Effector memory CD4-positive, alpha-beta T cell (primary cell): Measurements from ENCODE around the gene ECE2.

Source experiments
- DNase-seq, 3 donors: peaks; one replicate each; pipeline ENCODE4 v3.0.0-alpha.2; 2020
- H3K27ac ChIP-seq: 2 replicates; pipeline ENCODE4 v1.7.0; 2013; ENCODE audit warnings: mild to moderate bottlenecking, low read length, moderate library complexity; ENCODE audit not compliant: insufficient read depth, poor library complexity, severe bottlenecking
- H3K27me3 ChIP-seq: replicated peaks from 2 replicates; pipeline ENCODE4 v1.7.0; 2013; ENCODE audit warnings: mild to moderate bottlenecking, low read length; ENCODE audit not compliant: insufficient read depth, control insufficient read depth, poor library complexity, severe bottlenecking
- H3K36me3 ChIP-seq: 2 replicates; pipeline ENCODE4 v1.7.0; 2013; ENCODE audit warnings: mild to moderate bottlenecking, low read length, moderate library complexity; ENCODE audit not compliant: control insufficient read depth, insufficient read depth
- H3K4me1 ChIP-seq: 2 replicates; pipeline ENCODE4 v1.7.0; 2013; ENCODE audit warnings: low read length, mild to moderate bottlenecking; ENCODE audit not compliant: control insufficient read depth, insufficient read depth, poor library complexity, severe bottlenecking
- H3K4me3 ChIP-seq: 2 replicates; pipeline ENCODE4 v1.7.0; 2013; ENCODE audit warnings: low read length, low read depth, mild to moderate bottlenecking; ENCODE audit not compliant: insufficient read depth, poor library complexity, severe bottlenecking
- H3K9me3 ChIP-seq: 2 replicates; pipeline ENCODE4 v1.7.0; 2013; ENCODE audit warnings: mild to moderate bottlenecking, low read length, moderate library complexity; ENCODE audit not compliant: control insufficient read depth

ECE2 gene

DNA sequence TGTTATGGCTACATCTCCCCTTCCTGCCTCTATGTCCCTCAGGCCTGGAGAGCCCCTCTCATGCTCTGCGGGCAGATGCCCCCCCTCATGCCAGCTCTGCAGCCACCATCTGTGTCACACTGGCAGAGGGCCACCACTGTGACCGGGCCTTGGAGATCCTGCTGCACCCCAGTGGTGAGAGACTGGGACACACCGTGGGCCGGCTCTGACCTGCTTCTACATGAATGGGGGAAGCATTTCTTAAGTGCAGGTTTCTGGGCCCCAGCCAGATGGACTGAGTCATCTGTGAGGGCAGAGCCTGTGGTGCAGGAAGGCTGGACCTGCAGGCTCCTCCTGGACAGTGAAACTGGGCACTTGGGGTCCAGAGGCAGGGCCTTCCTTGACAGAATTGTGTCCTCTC lies 41.6 kb upstream of the ECE2 start:
- Histone ChIP-seq H3K36me3 (no peaks in the 10 kb centered on the region), H3K4me3 (no peak overlapping the region), H3K27me3 (peaks cover 36% of the 10 kb centered on the region), H3K4me1 (peaks cover 15% of the 10 kb centered on the region), H3K27ac (no peak overlapping the region), H3K9me3 (no peaks in the 10 kb centered on the region)
- DNase-seq: no peak

DNA sequence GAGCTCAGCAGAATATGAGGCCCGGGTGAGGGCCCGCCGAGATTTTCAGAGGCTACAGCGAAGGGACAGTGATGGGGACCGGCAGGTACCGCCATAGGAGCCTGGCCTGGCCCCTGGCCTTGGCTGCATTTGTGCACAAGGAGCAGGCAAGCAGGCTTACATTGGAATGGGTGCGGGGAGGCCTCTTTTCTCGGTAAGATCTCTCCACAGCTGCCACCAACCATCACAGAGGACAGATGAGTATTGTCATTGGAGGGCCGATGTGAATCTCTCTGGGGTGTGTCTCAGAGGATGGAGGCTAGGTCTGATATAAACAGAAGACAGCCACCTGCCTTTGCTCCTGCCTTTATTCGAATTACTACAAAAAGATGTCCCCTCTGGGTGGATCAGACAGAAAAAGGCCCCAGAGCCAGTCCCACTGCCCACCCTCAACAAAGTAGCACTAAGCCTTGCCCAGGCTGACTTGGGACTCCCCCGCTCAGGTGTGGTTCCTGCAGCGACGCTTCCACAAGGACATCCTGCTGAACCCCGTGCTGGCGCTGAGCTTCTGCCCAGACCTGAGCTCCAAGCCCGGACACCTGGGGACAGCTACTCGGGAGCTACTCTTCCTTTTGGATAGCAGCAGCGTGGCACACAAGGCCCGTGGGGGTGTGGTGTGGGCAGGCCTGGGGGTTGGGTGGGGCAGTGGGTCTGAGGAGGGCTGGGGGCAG lies 41.0 kb upstream of the ECE2 start:
- Histone ChIP-seq H3K4me3 (no peak overlapping the region), H3K27me3 (peaks cover 32% of the 10 kb centered on the region)
- no peak for DNase-seq

DNA sequence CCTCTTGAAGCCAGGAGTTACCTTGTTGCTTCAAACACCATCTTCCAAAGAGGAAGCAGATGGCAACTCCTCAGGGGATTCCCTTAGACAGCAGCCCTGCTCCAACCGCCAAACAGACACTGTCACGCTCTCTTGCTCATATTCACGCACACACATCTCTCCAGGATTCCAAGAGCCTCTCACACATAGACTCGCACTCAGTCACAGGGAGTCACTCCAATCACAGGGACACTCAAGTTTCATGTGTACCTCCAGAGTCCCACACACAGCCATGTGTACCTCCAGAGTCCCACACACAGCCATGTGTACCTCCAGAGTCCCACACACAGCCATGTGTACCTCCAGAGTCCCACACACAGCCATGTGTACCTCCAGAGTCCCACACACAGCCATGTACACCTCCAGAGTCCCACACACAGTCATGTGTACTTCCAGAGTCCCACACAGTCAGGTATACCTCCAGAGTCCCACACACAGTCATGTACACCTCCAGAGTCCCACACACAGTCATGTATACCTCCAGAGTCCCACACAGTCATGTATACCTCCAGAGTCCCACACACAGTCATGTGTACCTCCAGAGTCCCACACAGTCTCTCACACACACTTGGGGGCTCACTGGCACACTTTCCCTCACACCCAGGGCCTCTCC lies 40.3 kb upstream of the ECE2 start:
- peaks cover 25% of the 10 kb centered on the region for H3K27me3 ChIP-seq

More for the DNA sequence above, 41.0 kb upstream of the ECE2 start:
- Histone ChIP-seq H3K27ac (no peak overlapping the region), H3K36me3 (no peaks in the 10 kb centered on the region), H3K4me1 (peaks cover 10% of the 10 kb centered on the region), H3K9me3 (no peaks in the 10 kb centered on the region)

DNA sequence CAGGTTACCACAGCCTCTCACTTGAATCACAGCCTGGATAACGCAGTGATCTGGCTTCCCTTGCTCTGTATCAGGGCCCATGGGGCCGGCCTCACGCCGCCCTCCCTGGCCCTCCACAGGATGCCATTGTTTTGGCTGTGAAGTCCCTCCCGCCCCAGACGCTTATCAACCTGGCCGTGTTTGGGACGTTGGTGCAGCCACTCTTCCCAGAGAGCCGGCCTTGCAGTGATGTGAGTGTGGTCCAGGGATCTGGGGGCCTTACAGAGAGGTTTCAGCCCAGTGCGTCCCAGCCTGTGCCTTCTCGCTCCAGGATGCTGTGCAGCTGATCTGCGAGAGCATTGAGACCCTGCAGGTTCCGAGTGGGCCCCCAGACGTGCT lies 39.8 kb upstream of the ECE2 start:
- DNase-seq: no peak
- Histone ChIP-seq H3K36me3 (no peaks in the 10 kb centered on the region), H3K4me1 (peaks cover under 1% of the 10 kb centered on the region), H3K9me3 (no peaks in the 10 kb centered on the region), H3K4me3 (no peak overlapping the region), H3K27ac (no peak overlapping the region), H3K27me3 (peaks cover 20% of the 10 kb centered on the region)

More for the DNA sequence above, 40.3 kb upstream of the ECE2 start:
- Histone ChIP-seq H3K27ac (no peak overlapping the region), H3K4me1 (peaks cover 4% of the 10 kb centered on the region), H3K4me3 (no peak overlapping the region), H3K36me3 (no peaks in the 10 kb centered on the region), H3K9me3 (no peaks in the 10 kb centered on the region)
- no peak for DNase-seq

DNA sequence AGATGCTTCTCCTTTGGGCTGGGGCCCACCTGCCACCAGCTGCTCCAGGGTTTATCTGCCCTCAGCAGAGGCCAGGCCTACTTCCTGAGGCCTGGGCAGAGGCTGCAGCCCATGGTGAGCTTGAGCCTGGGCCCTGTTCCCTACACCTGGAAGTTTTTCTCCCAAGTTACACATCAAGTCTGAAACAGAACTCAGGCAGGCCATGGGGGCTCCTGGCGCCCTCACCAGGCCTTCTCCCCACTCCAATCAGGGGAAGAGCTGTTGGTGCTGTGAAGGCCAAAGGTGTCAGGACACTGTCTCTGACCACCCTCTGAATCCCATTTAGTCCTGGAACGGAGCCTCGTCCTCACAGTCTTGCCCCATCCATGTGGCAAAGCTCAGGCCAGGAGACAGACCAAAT lies 39.2 kb upstream of the ECE2 start:
- H3K27ac ChIP-seq: no peak overlapping the region
- H3K4me3 ChIP-seq: no peak overlapping the region
- H3K27me3 ChIP-seq: peaks cover 14% of the 10 kb centered on the region
- H3K36me3 ChIP-seq: no peaks in the 10 kb centered on the region
- no peaks in the 10 kb centered on the region for H3K9me3 ChIP-seq
- no peaks in the 10 kb centered on the region for H3K4me1 ChIP-seq
- no peak for DNase-seq

DNA sequence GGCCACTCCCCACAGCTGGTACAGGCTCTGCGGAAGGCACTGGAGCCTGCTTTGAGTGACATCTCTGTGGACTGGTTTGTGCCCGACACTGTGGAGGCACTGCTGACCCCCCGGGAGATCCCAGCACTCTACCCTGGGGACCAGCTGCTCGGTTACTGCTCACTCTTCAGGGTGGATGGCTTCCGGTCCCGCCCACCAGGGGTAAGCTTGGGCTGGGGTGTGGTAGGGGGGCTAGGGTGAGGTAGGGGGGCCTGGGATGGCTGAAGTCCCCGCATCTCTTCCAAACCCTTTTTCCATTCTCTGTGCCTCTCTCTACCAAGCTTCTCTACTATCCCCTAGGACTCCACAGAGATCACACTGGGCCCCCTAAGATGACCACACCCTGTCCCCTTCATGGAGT lies 38.6 kb upstream of the ECE2 start:
- Histone ChIP-seq H3K4me3 (no peak overlapping the region), H3K9me3 (no peaks in the 10 kb centered on the region), H3K4me1 (no peaks in the 10 kb centered on the region), H3K36me3 (peaks cover 5% of the 10 kb centered on the region), H3K27ac (no peak overlapping the region), H3K27me3 (peaks cover 9% of the 10 kb centered on the region)
- DNase-seq: no peak

DNA sequence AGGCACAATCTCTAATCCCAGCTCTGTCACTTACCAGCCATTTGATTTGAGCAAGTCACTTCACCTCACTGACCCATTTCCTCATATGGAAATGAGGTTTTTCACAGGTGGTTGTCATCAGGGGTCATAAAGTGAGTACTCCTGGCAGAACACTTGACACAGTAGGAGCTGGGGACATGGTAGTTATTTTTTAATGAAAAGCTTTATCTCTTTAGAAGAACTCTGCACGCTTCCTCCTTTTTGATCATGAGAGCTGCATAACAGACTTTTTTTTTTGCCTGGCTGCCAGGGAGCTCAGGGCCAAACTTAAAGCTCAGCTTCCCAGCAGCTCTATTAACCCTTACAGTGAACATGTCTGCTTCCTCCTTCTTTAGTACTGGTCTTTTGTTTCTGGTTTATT lies 38.0 kb upstream of the ECE2 start:
- no peak overlapping the region for H3K4me3 ChIP-seq
- H3K27ac ChIP-seq: no peak overlapping the region
- no peaks in the 10 kb centered on the region for H3K4me1 ChIP-seq
- DNase-seq: no peak
- H3K36me3 ChIP-seq: peaks cover 11% of the 10 kb centered on the region
- no peaks in the 10 kb centered on the region for H3K9me3 ChIP-seq
- H3K27me3 ChIP-seq: peaks cover 4% of the 10 kb centered on the region

DNA sequence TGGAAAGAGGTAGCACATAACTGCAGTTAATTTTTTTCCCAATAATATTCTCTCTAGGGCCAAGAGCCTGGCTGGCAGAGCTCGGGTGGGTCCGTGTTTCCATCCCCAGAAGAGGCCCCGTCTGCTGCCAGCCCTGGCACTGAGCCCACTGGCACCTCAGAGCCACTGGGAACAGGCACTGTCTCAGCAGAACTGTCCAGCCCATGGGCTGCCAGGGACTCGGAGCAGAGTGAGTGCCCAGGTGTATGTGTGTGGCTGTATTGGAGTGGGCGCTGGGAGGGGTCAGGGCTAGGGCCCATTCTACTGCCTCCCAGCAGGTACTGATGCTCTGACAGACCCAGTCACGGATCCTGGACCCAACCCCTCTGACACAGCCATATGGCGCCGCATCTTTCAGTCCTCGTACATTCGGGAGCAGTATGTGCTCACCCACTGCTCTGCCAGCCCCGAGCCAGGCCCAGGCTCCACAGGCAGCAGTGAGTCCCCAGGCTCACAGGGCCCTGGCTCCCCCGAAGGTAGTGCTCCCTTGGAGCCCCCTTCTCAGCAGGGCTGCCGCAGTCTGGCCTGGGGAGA lies 37.5 kb upstream of the ECE2 start:
- Histone ChIP-seq H3K27me3 (peaks cover 3% of the 10 kb centered on the region), H3K4me3 (no peak overlapping the region), H3K36me3 (peaks cover 16% of the 10 kb centered on the region), H3K4me1 (no peaks in the 10 kb centered on the region), H3K27ac (no peak overlapping the region), H3K9me3 (no peaks in the 10 kb centered on the region)
- no peak for DNase-seq

DNA sequence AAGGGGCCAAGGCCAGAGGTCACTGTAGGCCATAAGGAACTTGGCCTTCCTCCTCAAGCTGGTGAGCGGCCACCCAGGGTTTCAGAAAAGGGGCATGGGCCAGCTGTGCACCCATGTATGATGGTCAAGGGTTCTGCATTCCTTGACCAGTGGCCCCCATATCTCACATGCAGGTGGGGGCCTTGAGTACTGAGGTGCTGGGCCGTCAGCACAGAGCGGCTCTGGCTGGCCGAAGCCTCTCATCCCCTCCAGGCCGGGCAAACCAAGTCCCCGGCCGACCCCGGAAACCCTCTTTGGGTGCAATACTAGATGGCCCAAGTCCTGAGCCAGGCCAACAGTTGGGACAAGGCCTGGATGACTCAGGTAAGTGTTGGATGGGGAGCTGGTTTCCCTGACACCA lies 36.6 kb upstream of the ECE2 start:
- Histone ChIP-seq H3K9me3 (no peaks in the 10 kb centered on the region), H3K4me3 (no peak overlapping the region), H3K27me3 (no peaks in the 10 kb centered on the region), H3K36me3 (peaks cover 25% of the 10 kb centered on the region), H3K27ac (no peak overlapping the region), H3K4me1 (no peaks in the 10 kb centered on the region)
- no peak for DNase-seq

DNA sequence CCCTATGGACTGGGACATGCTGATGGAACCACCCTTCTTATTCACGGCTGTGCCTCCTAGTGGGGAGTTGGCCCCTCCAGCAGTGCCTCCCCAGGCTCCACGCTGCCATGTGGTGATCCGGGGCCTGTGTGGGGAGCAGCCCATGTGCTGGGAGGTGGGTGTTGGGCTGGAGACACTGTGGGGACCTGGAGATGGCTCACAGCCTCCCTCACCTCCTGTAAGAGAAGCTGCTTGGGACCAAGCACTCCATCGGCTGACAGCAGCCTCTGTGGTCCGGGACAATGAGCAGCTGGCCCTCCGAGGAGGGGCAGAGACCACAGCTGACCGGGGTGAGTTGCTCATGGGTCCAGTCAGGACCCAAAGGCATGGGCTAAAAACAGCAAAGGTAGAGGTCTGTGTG lies 36.1 kb upstream of the ECE2 start:
- Histone ChIP-seq H3K9me3 (no peaks in the 10 kb centered on the region), H3K27ac (no peak overlapping the region), H3K4me1 (no peaks in the 10 kb centered on the region), H3K36me3 (peaks cover 30% of the 10 kb centered on the region), H3K4me3 (no peak overlapping the region), H3K27me3 (no peaks in the 10 kb centered on the region)
- no peak for DNase-seq
